ENCODE results near the gene KIF5A.

DNA sequence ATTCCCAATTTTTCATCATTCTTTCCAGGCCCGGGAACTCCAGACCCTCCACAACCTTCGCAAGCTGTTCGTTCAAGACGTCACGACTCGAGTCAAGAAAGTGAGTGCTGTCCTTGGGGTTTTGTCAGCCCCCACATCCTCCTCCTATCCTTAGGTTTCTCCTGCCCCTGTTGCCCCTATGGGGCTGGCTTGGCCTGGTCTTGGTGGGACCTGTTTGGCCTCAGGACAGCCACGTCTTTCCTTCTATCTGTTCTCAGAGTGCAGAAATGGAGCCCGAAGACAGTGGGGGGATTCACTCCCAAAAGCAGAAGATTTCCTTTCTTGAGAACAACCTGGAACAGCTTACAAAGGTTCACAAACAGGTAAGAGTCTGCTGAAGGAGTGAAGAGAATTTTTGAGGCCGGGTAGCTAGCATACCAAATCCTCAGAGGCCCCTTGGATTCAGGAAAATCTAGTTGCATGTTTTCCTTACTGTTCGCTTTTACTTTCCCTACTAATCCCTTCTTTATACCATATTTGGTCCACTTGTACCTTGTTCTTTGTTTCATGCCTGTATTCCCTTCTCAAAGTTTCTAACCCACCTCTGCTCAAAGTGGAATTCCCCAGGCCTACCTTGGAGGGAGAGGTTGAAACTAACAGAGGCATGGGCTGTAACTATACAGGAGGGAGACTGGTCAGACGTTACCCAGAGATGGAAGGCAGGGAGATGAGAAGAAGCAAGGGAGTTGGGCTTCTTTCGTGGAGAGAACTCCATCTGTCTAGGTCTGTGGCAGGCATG lies 28.3 kb downstream of the KIF5A start:
- no peak for TF ChIP-seq CTCF (IDR thresholded peaks at IDR 0.05)
- TF ChIP-seq POLR2A (IDR thresholded peaks at IDR 0.05; ENCODE audit: low read depth) = no peak

All from esophagus muscularis mucosa (tissue), 3 donors.